Activated naive CD4-positive, alpha-beta T cell treated with anti-CD3 and anti-CD28 coated beads, Interleukin-2, amount 50 U/mL, for 24 hours (primary cell): ENCODE measurements around the gene OSBPL7.
"Not testable (repeated sequence)": the region's sequence is repeated elsewhere in the genome, so short reads cannot be mapped to it uniquely, and the experiment has no call there.

ENCODE experiments used
- H3K27ac Mint-ChIP-seq: one replicate; pipeline ENCODE4 v1.8.0; 2021; ENCODE audit warnings: mild to moderate bottlenecking, mixed read lengths
- H3K27me3 Mint-ChIP-seq: one replicate; pipeline ENCODE4 v1.8.0; 2021; ENCODE audit warnings: mixed read lengths
- H3K36me3 Mint-ChIP-seq: one replicate; pipeline ENCODE4 v1.8.0; 2021; ENCODE audit warnings: mixed read lengths
- H3K4me1 Mint-ChIP-seq: one replicate; pipeline ENCODE4 v1.8.0; 2021; ENCODE audit warnings: mixed read lengths
- H3K4me3 Mint-ChIP-seq: one replicate; pipeline ENCODE4 v1.8.0; 2021; ENCODE audit warnings: mild to moderate bottlenecking, mixed read lengths
- H3K9me3 Mint-ChIP-seq: one replicate; pipeline ENCODE4 v1.8.0; 2021; ENCODE audit warnings: mixed read lengths

OSBPL7 gene

GRCh38 chr17:47781397-47781796 is 40.2 kb downstream of the OSBPL7 start:
- Mint-ChIP-seq H3K9me3 (no peaks in the 10 kb centered on the region), H3K36me3 (no peaks in the 10 kb centered on the region), H3K27ac (no peak overlapping the region), H3K4me3 (no peak overlapping the region), H3K4me1 (no peaks in the 10 kb centered on the region), H3K27me3 (peaks cover 21% of the 10 kb centered on the region)

- no peaks in the 10 kb centered on the region for H3K36me3 Mint-ChIP-seq
- no peaks in the 10 kb centered on the region for H3K9me3 Mint-ChIP-seq
- no peak overlapping the region for H3K4me3 Mint-ChIP-seq
- H3K4me1 Mint-ChIP-seq = no peaks in the 10 kb centered on the region
- no peak overlapping the region for H3K27ac Mint-ChIP-seq
- H3K27me3 Mint-ChIP-seq = peaks cover 21% of the 10 kb centered on the region
Measured at GRCh38 chr17:47778184-47778635, 43.4 kb downstream of the OSBPL7 start.

GRCh38 chr17:47776330-47777197 is 45.0 kb downstream of the OSBPL7 start:
- no peak overlapping the region for H3K4me3 Mint-ChIP-seq
- no peaks in the 10 kb centered on the region for H3K4me1 Mint-ChIP-seq
- no peaks in the 10 kb centered on the region for H3K9me3 Mint-ChIP-seq
- peaks cover 20% of the 10 kb centered on the region for H3K27me3 Mint-ChIP-seq
- H3K27ac Mint-ChIP-seq = no peak overlapping the region
- no peaks in the 10 kb centered on the region for H3K36me3 Mint-ChIP-seq

- Mint-ChIP-seq H3K9me3 (no peaks in the 10 kb centered on the region), H3K4me3 (no peak overlapping the region), H3K27ac (no peak overlapping the region), H3K27me3 (peaks cover 20% of the 10 kb centered on the region), H3K36me3 (no peaks in the 10 kb centered on the region), H3K4me1 (no peaks in the 10 kb centered on the region)
Measured at GRCh38 chr17:47774987-47775580, 46.5 kb downstream of the OSBPL7 start.

- Mint-ChIP-seq H3K4me1 (no peaks in the 10 kb centered on the region), H3K27me3 (peaks cover 18% of the 10 kb centered on the region), H3K9me3 (no peaks in the 10 kb centered on the region), H3K4me3 (no peak overlapping the region), H3K27ac (no peak overlapping the region), H3K36me3 (no peaks in the 10 kb centered on the region)
Measured at GRCh38 chr17:47774331-47774730, 47.3 kb downstream of the OSBPL7 start.

- not testable (repeated sequence) for H3K4me1 Mint-ChIP-seq, H3K27ac Mint-ChIP-seq, H3K4me3 Mint-ChIP-seq, H3K9me3 Mint-ChIP-seq, H3K36me3 Mint-ChIP-seq
- H3K27me3 Mint-ChIP-seq = peaks cover 18% of the 10 kb centered on the region
Measured at GRCh38 chr17:47773649-47774048, 47.9 kb downstream of the OSBPL7 start.

GRCh38 chr17:47763913-47764582 is 57.5 kb downstream of the OSBPL7 start:
- peaks cover 12% of the 10 kb centered on the region for H3K9me3 Mint-ChIP-seq
- H3K27ac Mint-ChIP-seq = no peak overlapping the region
- peaks cover 3% of the 10 kb centered on the region for H3K36me3 Mint-ChIP-seq
- H3K4me1 Mint-ChIP-seq = peaks cover 11% of the 10 kb centered on the region
- H3K27me3 Mint-ChIP-seq = peaks cover 6% of the 10 kb centered on the region
- H3K4me3 Mint-ChIP-seq = no peak overlapping the region

- Mint-ChIP-seq H3K9me3 (peaks cover 12% of the 10 kb centered on the region), H3K4me1 (peaks cover 11% of the 10 kb centered on the region), H3K4me3 (no peak overlapping the region), H3K27ac (no peak overlapping the region), H3K36me3 (peaks cover 3% of the 10 kb centered on the region), H3K27me3 (peaks cover 6% of the 10 kb centered on the region)
Measured at GRCh38 chr17:47762728-47763127, 58.9 kb downstream of the OSBPL7 start.

- peaks cover 3% of the 10 kb centered on the region for H3K36me3 Mint-ChIP-seq
- no peak overlapping the region for H3K4me3 Mint-ChIP-seq
- peaks cover 12% of the 10 kb centered on the region for H3K9me3 Mint-ChIP-seq
- peaks cover 11% of the 10 kb centered on the region for H3K4me1 Mint-ChIP-seq
- no peak overlapping the region for H3K27ac Mint-ChIP-seq
- peaks cover 6% of the 10 kb centered on the region for H3K27me3 Mint-ChIP-seq
Measured at GRCh38 chr17:47760409-47761140, 61.0 kb downstream of the OSBPL7 start.

- no peaks in the 10 kb centered on the region for H3K4me1 Mint-ChIP-seq
- peaks cover 4% of the 10 kb centered on the region for H3K27me3 Mint-ChIP-seq
- no peak overlapping the region for H3K27ac Mint-ChIP-seq
Measured at GRCh38 chr17:47757386-47757785, 64.2 kb downstream of the OSBPL7 start.

More at GRCh38 chr17:47757386-47757785, 64.2 kb downstream of the OSBPL7 start:
- Mint-ChIP-seq H3K36me3 (peaks cover 3% of the 10 kb centered on the region), H3K9me3 (peaks cover 5% of the 10 kb centered on the region), H3K4me3 (no peak overlapping the region)
